GM12891 (cell line): ENCODE measurements around the gene CES1.
"Not testable (repeated sequence)": the region's sequence is repeated elsewhere in the genome, so short reads cannot be mapped to it uniquely, and the experiment has no call there.

Source experiments
- DNase-seq: peaks from one replicate; pipeline ENCODE4 v3.0.0; 2011; ENCODE audit warnings: low spot score; ENCODE audit not compliant: insufficient read length
- FAIRE-seq: peaks from 2 replicates; lab custom pipeline; 2011; peaks lifted over from hg19 to GRCh38; lab: Jason Lieb, UNC
- PAX5 ChIP-seq: IDR thresholded peaks from 2 replicates; pipeline ENCODE4 v1.6.1; 2011; ENCODE audit warnings: low read length, moderate library complexity, mild to moderate bottlenecking; ENCODE audit not compliant: insufficient read depth, severe bottlenecking
- POLR2A ChIP-seq: IDR thresholded peaks from 2 replicates; pipeline ENCODE4 v1.6.1; 2011; ENCODE audit warnings: low read depth, low read length, control low read depth
- POLR2AphosphoS5 ChIP-seq: IDR thresholded peaks from 2 replicates; pipeline ENCODE4 v1.6.1; 2011; ENCODE audit warnings: low read depth, low read length, control low read depth
- POU2F2 ChIP-seq: IDR thresholded peaks from 2 replicates; pipeline ENCODE4 v1.6.1; 2011; ENCODE audit warnings: low read depth, mild to moderate bottlenecking, control low read depth, low read length, moderate library complexity
- SPI1 ChIP-seq: IDR thresholded peaks from 2 replicates; pipeline ENCODE4 v1.6.1; 2011; ENCODE audit warnings: low read depth, low read length, control low read depth
- TAF1 ChIP-seq: IDR thresholded peaks from 2 replicates; pipeline ENCODE4 v1.6.1; 2011; ENCODE audit warnings: low read depth, low read length, control low read depth

Gene CES1

DNA sequence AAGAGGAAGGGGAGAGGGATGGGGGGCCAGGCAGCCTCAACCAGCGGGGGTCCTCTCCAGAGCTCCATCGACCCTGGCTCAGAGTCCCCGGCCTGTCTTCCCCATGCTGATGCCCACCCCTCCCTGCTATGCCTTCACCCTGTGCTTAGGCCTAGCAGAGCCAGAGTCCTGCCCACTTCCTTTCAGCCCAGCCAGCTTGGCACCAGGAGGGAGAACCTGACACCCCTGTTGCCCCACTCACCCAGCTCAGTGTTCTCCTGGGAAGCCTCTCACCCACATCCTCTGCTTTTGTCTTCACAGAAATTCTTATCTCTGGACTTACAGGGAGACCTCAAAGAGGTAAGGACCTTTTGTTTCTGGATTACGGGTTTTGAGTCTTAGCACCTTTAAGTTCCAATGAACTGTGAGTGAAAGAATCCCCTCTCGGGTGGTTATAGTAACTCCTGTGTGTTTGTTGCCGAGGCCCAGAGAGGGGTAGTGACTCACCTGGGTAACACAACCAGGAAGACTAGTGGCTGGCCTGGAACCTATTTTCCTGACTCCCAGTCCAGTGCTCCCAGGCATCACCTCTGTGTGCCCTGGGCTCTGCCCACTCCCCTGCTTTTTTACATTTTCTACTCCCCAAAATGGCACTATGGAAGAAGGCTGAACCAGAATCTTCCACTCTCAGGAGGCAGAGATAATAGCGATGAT is 53.3 kb downstream of the CES1 start:
- FAIRE-seq (no peak), DNase-seq (no peak)
- no peak for TF ChIP-seq SPI1
- no peak for TF ChIP-seq TAF1
- no peak for TF ChIP-seq POU2F2
- no peak for TF ChIP-seq POLR2AphosphoS5
- TF ChIP-seq PAX5, result no peak
- TF ChIP-seq POLR2A, result no peak

DNA sequence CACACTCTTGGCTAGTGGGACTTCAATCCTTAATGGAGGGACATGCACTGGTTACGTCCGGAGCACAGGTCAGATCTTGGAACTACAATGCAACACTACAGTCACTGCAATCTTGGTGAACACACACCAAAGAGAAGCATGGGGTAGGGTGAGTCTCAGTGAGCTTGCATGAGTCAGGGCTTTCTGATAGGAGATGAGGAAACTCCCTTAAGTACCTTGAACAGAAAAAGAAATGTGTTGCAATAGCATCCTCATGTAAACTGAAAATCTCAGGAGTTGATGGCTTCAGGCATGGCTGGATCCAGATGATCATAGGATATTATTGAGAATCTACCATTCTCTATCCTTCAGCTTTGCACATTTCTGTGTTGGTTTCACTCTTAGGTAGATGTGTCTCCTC is 54.1 kb downstream of the CES1 start:
- DNase-seq, result no peak

DNA sequence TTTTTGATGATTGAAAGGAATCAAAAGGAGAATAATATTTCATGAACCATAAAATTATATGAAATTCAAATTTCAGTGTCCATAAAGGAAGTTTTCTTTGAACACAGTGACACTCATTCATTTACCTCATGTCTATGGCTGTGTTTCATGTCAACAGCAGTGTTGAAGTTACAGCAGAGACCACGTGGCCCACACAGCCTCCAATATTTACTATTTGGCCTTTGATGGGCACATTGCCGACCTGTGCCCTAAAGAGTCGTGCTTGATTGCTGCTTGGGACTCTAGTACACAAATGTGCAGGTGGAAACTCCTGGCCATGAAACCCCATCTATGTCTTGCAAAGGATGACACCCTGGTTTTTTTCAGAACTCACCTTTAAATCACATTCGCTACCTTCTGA is 57.0 kb downstream of the CES1 start:
- no peak for FAIRE-seq
- TF ChIP-seq POLR2AphosphoS5, result no peak
- no peak for DNase-seq

More for the DNA sequence above, 54.1 kb downstream of the CES1 start:
- no peak for TF ChIP-seq SPI1
- TF ChIP-seq POU2F2, result no peak
- TF ChIP-seq POLR2A, result no peak
- no peak for TF ChIP-seq POLR2AphosphoS5
- TF ChIP-seq TAF1, result no peak
- TF ChIP-seq PAX5, result no peak
- FAIRE-seq, result no peak

DNA sequence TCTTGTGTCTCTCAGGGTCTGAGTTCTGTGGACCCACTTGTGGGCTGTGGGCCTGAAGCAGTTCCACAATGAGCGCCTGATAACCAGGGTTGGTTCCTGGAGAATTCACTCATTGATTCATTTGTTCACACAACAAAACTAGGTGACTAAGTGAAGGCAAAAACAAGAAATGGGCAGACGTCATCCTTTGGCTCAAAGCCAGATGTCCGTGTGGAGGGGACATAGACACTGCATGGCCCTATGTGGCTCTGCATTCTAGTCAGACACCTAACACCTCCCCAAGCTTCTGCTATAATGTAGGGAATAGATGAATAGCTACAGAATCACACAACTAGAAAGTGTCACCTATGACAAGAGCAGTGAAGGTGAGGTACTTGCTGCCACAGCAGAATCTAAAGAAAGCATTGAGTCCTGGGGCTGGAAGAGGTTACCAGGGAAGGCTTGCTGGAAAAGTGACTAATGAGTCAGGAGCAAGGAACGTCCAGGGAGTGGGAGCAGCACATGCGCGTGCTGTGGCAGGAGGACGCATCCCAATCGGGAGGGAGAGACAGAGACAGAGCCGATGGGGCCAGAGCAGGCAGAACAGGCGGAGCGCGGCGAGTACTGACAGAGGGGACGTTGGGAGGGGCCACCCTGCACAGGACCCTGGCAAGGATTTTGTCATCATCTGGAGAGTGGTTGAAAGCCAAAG is 58.9 kb downstream of the CES1 start:
- DNase-seq (no peak), FAIRE-seq (no peak)
- TF ChIP-seq POU2F2 (no peak), PAX5 (no peak), POLR2AphosphoS5 (no peak), TAF1 (no peak), SPI1 (no peak), POLR2A (no peak)

DNA sequence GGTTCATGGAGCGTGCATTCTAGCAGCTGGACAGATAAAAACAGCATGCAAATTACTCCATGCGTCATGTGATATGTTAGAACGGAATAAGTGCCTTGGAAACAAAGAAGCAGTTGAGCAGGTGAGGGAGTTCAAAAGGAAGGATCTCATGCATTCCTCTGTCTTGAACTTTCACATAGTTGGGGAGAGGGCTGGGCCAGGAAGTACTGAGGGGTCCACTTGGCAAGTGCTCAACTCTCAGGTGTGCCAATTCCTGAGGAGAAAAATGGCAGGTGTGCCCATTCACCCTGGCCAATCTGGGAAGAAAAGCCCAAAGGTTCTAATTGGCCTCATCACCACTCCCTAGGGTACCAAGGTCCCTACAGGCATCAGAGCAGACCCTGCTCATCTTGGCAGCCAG is 67.7 kb downstream of the CES1 start:
- no peak for FAIRE-seq
- no peak for DNase-seq
- TF ChIP-seq PAX5 (no peak), SPI1 (no peak), POU2F2 (no peak), POLR2AphosphoS5 (no peak), POLR2A (no peak), TAF1 (no peak)

DNA sequence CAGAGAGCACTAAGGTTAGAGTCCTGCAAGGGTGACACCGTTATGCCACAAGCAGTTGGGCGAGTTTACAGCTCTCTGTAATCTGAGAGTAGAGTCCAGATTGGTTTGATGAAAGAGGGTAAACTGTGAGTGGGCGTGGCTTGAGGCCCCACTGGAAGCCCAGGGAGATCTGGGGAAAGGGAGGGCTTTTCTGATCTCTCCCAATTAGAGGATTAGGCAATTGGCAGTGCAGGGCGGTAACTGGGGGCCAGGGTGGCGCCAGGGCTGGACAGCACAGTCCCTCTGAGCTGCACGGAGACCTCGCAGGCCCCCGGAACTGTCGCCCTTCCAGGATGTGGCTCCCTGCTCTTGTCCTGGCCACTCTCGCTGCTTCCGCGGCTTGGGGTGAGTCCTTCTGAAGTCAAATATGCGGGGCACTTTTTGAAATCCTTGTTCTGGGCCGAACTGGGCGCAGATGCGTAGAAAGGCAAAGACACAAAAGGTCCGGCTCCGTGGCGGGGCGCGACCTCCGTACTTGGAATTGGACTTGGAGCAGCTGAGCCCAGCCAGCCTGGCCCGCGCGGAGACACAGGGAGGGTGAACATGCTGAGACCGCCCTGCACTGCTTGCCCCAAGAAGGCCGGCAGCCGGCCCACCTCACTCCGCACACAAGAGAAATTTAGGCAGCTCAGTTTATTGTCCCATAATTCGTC is 72.4 kb downstream of the CES1 start:
- TF ChIP-seq POLR2AphosphoS5, result no peak
- TF ChIP-seq TAF1, result no peak
- TF ChIP-seq PAX5, result no peak
- no peak for TF ChIP-seq POLR2A
- TF ChIP-seq POU2F2, result no peak
- TF ChIP-seq SPI1, result no peak
- FAIRE-seq, result no peak
- DNase-seq, result no peak

DNA sequence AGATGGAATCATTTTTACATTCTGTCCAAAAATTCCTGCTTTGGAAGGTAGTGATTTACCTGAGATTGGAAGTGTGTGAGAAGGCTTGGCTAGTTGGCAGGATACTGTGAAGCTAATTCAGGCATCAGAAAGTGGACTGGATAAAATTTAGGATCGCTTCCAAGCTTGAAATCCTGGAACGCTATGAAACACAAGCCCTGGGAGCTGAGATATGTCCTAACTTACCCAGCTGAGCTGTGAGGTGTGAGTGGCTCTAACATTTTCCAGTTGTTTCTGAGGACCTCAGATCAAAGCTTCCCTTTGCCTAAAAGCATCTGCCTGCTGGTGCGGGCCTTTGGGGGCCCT is 73.0 kb downstream of the CES1 start:
- not testable (repeated sequence) for FAIRE-seq, DNase-seq

DNA sequence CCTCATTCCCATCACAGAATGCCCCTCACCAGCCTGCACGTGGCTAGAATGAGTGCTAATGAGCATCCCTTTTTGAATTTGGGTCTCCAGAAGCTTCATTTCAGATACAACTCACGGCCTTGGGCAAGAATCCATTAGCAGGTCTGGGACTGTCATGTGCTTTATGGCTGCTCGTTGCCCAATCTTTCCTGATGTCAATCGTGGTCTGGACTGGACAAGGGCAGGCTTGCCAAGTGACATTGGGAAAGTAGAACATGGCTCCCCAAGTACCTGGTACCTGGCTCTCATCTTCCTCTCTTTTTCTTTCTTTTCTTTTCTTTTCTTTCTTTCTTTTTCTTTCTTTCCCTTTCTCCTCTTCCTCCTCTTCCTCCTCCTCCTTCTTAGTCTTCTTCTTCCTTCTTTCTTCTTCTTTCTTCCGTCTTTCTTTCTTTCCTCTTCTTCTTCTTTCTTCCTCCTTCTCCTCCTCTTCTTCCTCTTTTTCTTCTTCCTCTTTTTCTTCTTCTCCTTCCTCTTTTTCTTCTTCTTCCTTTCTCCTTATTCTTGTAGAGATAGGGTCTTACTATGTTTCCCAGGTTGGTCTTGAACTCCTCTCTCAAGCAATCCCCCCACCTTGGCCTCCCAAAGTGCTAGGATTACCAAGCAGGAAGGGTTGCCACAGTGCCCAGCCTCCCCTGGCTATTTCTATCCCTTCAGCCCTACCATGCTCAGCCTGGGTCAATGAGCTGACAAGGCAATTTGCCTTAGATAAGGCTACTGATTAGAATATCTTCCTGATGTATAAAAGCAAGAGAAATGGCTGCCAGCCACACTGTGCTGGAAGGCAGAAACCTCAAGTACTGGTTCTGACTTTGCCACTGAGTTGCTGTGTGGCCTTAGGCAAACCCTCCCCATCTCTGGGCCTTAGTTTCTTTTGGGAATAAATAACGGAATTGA is 75.0 kb downstream of the CES1 start:
- not testable (repeated sequence) for FAIRE-seq, DNase-seq

DNA sequence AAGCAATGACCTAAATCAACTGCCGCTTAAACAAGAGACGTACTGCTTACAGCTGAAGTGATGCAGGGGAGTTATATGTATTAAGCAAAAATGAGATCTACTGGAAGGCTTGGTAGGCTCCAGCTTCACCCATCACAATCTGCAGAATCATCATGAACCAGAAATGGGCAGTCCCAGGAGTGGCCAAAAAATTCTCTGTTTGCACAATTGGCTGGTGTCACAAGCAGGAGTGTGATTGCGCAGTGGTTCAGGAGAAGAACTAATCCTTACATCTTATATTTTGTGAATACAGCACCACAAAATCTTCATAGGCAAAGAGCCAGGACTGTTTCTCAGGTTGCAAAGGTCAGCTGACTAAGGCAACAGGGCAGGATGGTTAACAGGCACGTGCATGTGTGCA is 75.9 kb downstream of the CES1 start:
- no peak for FAIRE-seq
- TF ChIP-seq POLR2A, result no peak
- no peak for DNase-seq

DNA sequence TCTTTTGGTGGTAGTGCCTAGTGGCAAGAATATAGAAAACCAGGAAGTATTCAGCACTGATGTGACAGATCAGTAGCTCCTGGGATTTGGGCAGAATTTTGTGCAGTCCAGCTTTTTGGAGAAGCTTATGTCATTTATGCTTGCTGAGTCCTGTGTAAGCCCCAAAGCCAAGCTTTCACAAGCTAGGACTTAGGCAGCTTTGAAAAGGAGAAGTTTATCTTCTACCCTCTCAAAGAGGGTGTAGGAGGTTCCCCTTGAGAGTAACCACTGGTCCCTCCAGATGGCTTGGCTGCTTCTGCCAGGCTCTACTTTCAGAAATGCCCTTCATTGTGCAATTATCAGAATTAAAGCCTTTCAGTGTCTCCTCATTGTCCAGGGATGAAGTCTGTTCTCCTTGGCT is 78.8 kb downstream of the CES1 start:
- FAIRE-seq, result no peak
- no peak for DNase-seq
- TF ChIP-seq SPI1 (no peak), POLR2A (no peak)

DNA sequence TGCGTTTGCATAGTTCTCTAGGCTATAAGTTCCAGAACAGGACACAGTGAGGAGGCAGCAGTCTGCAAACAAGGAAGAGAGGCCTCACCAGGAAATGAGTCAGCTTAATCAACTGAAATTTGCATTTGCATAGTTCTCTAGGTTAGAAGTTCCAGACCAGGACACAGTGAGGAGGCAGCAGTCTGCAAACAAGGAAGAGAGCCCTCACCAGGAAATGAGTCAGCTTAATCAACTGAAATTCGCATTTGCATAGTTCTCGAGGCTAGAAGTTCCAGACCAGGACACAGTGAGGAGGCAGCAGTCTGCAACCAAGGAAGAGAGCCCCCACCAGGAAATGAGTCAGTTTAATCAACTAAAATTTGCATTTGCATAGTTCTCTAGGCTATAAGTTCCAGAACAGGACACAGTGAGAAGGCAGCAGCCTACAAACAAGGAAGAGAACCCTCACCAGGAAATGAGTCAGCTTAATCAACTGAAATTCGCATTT is 79.7 kb downstream of the CES1 start:
- DNase-seq, FAIRE-seq: not testable (repeated sequence)
